NOMO-1 treated with DMSO at 0.1 percent for 48 hours (cell line): ENCODE measurements around the gene CDRT4.
"Not testable (repeated sequence)": the region's sequence is repeated elsewhere in the genome, so short reads cannot be mapped to it uniquely, and the experiment has no call there.

Experiments used
- DNase-seq: peaks from one replicate; lab custom pipeline; 2025; ENCODE audit not compliant: unreplicated experiment; lab: John Stamatoyannopoulos, UW

The CDRT4 gene

DNA sequence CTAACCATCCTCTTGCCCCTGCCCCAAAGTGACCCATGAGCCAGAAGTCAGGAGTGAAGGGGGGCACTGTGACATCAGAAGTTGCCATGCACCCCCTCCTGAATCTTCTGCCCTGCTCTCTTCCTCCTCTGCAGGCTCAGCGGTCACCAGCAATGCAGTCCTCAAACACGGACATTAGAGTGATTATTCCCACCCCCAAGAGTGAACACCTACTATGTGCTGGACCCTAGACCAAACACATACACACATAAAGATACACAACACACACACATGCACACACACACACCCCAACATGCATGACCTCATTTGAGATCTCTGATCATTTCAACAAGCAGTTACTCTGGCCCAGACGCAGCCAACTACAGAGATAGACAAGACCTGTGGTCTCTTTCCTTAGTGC, at the start of gene CDRT4:
Gene CDRT4 (minus strand): TSS at position 30 of the 400 bp plus-strand sequence. CDS start 27,383 bp downstream, outside the sequence.
- no peak for DNase-seq

DNA sequence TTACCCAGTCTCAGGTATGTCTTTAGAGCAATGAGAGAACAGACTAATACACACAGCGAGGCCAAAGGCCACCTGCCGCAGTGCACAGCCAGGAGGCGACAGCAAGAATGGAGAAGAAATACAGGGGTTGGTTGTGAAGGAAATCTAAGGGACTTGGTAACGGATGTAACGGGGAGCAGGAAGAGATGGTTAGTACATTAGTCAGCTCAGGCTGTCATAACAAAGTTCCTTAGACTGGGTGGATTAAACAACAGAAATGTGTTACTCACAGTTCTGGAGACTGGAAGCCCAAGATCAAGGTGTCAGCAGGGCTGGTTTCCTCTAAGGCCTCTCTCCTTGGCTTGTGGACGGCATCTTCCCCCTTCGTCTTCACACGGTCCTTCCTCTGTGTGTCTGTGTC, 48.7 kb upstream of the CDRT4 start:
- no peak for DNase-seq

DNA sequence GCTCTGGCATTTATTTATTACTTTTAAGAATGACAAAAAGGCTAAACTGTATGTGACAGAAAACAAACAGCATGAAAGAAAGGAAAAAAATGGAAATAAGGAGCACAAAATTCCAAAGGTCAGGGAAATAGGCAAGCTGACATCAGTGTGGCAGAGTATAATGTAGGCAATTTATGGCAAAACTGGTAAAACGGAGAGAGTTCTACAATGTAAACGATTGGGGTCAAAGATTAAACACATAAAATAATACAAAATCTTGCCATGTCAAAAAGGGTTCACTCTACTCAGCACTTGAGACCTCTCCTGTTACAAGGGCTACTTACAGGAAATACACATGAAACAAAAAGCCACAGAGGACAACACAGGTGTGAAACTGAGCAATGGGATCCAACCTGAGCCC, 47.0 kb upstream of the CDRT4 start:
- no peak for DNase-seq

DNA sequence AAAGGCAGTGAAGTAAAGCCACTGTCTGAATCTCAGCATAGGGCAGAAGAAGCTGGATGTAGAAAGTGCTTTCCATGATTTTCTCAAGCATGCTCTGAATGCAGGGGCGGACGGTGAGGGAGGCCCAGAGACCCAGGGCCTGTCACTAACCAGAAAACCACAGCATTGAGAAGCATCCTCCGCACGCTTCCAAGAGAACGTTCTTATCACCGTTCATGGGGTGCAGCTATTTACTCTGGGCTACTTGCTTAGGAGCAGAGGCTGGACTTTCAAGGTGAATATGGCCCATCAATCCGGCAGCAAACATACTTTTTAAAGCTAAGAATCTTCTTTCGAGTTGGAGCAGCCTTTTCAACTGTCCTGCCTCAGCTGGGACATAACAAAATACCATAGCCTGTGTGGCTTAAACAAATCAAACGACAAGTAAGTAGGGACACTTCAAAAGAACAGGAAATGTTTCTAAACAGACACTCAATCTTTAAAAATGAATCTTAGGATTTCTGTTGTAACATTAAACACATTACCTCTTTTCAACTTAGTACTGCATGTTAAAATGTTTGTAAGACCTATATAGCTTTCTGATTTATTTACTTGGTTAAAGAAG, 46.5 kb upstream of the CDRT4 start:
- DNase-seq: no peak

DNA sequence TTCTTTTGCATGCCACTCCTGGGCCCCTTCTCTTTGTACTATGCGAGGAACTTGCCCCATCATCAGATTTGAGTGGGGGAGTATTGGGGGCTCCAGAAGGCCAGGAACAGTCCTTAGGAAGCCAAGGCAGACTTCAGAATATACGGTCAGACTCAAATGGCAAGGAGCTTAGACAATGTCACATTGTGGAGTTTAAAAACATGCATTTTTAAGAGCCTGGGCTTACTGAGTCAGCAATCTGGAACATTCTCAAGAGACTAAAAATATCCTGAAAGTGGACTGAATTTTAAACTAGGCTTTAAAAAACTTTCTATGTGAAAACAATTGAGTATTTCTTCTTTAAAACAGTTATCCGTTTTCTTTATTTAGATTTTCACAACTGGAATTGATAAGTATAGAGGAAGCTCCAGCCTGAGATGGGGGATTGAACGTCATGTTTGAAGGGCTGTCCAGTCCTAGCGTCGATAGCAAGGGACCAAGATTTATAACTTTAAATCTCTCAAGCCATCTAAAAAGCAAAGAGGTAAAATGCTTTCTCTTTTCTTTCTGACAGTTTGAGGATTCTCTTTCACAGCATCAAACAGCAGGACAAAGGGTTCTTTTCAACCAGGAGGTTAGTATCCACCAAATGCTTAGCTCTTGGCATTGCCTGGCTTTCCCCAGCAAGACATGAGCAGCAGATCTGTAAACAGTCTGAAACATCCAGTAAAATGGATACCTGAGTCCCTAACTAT, 45.8 kb upstream of the CDRT4 start:
- no peak for DNase-seq

DNA sequence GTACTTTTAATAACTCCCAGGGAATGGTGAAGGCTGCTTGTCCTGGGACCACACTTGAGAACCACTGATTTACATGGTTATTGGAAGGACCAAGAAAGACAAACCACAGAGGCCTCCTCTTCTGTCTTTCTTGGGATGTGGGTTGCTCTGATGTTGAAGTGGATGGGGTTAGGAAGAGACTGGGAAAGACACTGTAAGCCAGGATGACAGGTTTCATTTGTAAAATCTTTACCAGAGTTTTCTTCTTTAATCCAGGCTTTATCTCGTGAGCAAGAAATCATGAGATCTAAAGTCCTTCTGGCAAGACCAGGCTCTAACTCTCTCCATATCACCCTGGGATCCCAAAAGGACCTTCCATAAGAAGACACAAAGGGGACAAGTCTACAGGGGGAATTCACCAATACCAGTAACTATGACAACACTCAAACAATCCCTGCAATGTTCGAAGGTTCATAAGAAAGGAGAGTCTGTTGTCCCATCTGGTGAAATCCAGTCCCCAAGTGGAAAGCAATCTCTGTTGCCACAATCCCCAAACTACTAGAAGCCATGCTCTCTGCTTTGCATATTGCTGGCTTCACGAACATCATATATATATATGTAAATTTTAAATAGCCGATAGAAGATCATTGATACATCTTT, 44.8 kb upstream of the CDRT4 start:
- DNase-seq: no peak

DNA sequence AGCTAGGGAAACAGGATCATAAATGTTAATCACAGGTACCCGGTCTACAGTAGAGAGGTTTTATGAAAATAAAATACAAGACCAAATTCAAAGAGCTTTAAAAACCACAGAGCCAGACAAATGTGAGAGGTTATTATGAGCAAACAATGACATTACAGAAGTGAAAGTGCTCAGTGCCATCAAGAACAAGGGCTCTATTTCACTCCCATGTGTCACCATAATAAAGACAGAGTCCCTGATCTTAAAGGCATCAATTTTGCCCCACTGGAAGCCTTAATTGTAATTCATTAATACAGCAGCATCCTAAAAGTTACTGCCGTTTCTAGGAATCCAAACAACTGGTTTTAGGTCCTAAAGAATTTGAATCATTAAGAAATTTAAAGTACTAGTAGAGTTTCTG, 43.7 kb upstream of the CDRT4 start:
- peak; percentile 79 for DNase-seq

DNA sequence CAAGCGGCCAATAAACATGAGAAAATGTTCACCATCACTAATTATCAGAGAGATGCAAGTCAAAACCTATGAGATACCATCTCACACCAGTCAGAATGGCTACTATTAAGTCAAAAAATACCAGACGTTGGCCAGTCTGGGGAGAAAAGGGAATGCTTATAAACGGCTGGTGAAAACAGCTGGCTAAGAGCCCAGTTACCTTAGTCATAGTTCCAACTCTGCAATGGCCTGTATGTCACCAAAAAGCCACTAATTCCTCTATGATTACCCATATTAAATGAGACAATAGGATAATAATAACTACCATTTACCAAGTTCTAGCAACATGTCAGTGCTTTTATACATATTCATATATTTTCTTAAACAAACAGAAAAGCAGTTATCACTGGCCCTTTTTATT, 42.9 kb upstream of the CDRT4 start:
- no peak for DNase-seq

DNA sequence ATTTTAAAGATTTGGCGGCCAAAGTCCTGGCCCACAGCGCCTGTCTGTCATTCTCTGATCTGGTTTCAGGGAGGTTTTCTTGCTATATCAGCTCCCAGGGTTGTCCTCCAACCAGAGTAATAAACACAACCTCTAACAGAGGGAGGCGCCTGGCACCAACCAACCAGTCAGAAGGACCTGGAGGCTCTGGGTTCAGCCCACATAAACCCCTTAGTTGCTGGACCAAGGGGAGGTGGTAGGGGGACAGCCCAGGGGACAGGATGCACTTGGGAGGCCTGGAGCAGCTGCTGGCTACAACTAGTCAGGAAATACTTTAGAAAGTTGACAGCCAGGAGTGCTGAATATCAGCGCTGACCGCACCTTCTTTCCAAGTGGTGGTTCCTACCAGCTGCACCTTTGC, 41.7 kb upstream of the CDRT4 start:
- no peak for DNase-seq

DNA sequence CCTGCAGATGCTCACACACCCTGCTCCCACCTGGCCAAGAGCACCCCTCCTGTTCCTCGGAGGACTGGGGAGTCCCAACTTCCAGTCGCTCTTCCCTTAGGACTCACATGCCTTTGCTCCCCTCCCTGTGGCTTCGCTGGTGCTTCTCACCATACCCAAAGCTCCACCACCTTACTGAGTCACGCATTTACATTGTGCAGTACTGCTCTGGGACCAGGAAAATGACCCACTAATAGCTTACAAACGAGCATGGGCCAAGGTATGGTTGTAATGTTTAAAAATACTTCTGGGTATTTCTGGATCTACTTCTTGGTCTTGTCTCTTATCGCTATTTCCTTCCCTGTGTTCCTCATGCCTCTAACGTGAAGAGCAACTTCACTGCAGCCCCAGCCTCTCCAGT, 41.0 kb upstream of the CDRT4 start:
- no peak for DNase-seq

DNA sequence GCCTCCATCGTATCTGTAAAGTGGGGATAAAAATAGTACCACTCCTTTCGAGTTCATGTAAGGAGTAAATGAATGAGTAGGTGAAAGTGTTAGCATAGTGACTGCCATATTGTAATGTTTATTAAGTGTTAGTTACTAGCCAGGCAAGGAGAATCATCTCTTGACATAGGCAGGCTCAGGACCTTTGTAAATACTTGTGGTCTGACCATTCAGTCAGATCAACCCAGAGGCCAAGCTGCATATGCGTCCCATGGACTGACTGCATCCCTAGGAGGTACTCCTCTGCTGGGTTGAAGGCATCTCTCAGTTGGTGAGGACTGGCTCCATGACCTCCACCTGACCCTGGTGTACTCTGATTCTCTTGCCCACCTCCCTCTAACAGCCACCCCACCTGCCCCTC, 40.5 kb upstream of the CDRT4 start:
- DNase-seq: no peak

DNA sequence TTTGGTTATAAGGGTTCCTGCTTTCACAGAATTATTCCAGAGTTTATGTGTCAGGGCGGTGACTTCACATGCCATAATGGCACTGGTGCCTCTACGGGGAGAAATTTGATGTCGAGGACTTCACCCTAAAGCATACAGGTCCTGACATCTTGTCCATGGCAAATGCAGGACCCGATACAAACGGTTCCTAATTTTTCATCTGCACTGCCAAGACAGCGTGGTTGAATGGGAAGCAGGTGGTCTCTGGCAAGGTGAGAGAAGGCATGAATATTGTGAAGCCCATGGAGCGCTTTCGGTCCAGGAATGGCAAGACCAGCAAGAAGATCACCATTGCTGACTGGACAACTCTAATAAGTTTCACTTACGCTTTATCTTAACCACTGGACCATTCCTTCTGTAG, 39.6 kb upstream of the CDRT4 start:
- DNase-seq: no peak

DNA sequence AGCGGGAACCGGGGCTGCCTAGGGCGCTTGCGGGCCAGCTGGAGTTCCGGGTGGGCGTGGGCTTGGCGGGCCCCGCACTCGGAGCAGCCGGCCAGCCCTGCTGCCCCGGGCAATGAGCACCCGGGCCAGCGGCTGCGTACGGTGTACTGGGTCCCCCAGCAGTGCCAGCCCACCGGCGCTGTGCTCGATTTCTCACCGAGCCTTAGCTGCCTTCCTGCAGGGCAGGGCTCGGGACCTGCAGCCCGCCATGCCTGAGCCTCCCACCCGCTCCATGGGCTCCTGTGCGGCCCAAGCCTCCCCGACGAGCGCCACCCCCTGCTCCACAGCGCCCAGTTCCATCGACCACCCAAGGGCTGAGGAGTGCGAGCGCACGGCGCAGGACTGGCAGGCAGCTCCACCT, 38.3 kb upstream of the CDRT4 start:
- not testable (repeated sequence) for DNase-seq

DNA sequence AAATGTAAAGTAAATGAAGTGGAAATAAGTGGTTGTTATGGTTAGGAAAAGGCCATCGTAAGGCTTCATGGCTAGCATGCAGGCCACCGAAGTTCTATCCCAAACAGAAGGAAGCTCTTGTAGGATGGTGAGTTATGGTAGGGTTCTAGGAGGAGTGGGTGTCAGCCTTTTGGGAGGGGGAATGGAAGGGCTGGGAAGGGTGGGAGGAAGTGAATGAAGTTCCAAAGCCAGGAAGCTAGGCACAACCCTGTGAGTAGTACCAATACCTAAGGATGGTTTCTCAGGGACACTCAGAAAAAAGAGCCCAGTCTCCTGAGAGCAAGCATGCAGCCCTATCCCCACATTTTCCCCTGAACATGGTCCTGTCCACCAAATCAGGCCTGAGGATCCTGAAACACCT, 36.3 kb upstream of the CDRT4 start:
- no peak for DNase-seq

DNA sequence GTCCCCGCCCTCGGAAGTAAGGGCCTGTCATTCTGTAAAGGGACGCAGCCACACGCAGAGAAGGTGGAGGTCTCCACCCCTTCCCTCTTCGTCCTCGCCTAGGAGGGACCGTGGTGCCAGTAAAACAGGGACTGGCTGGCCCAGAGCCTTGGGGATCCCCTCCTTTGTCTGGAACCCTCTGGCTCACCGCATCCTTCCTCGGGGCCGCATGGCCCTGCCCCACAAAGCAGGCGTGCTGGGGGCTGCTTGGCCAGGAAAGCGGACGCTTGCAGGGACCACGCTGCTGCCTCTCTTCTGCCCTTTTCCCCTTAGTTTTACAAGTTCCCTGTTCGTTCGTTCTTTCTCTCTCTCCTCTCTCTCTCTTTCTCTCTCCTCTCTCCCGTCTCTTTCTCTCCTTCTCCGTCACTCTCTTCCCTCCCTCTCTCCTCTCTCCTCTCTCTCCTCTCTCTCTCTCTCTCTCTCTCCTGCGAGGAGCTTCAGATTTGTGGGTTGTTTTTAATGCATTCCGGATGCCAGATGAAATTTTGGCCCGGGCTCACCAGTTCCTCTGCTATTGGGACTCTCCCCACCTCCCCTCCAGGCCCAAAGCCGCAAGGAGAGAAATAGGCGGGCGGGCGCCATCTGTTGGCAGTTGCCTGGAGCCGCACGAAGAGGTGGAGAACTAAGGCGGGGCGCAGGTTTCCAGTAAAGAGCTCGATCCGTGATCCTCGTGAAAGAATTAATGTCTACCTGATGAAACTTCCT, 35.1 kb upstream of the CDRT4 start:
- DNase-seq: no peak

DNA sequence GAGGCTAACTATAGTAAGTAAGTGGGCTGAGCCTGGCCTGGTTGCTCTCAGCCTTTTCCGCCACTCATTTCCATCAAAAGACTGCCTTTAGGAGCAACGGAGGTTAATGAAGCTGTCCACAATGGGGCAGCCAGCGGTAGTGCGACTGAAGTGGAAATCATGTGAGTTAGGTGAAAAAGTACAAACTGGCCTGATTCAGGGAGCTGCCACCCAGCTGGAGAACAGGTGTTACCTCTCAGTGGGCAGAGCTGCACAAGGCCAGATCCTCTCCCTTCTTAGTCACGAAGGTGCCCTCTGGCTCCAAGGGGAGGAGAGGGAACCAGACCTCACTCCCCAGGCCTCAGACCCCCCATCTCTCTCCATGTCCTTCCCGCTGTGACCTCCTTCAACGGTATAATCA, 34.4 kb upstream of the CDRT4 start:
- no peak for DNase-seq

DNA sequence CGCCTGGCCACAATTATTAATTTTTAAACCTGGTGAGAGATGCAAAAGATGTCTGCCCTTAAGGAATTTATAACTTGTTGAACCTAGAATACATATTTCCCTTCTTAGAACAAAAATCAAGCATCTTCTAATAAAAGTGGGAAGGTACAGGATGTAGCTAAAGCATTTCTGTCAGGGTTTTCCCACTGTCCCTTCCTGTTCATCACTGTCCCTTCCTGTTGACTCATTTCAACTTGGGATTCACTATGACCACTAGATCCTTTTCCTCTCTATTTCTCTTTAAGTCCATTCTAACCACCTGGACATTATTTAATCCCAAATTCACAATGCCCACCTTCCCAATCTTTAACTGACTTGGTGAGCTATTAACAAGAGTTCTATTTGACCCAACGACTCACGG, 33.9 kb upstream of the CDRT4 start:
- no peak for DNase-seq

DNA sequence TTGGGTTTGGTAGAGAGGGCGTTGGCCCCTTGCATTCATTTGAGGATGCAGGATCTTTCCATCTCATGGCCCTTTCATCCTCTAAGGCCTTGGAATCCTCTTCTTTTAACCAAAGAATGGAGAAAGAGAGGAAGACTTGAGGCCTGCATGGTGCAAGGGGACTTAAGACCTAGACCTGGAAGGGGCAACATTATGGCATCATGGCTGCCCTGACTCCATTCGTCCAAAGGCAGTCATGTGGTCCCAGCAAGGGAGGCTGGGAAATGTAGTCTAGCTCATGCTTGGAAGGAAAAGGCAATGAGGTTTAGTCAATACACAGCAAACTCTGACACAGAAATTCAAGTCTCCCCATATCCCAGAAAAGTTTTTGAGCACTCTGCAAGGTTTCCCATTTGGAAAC, 30.7 kb upstream of the CDRT4 start:
- DNase-seq: no peak

DNA sequence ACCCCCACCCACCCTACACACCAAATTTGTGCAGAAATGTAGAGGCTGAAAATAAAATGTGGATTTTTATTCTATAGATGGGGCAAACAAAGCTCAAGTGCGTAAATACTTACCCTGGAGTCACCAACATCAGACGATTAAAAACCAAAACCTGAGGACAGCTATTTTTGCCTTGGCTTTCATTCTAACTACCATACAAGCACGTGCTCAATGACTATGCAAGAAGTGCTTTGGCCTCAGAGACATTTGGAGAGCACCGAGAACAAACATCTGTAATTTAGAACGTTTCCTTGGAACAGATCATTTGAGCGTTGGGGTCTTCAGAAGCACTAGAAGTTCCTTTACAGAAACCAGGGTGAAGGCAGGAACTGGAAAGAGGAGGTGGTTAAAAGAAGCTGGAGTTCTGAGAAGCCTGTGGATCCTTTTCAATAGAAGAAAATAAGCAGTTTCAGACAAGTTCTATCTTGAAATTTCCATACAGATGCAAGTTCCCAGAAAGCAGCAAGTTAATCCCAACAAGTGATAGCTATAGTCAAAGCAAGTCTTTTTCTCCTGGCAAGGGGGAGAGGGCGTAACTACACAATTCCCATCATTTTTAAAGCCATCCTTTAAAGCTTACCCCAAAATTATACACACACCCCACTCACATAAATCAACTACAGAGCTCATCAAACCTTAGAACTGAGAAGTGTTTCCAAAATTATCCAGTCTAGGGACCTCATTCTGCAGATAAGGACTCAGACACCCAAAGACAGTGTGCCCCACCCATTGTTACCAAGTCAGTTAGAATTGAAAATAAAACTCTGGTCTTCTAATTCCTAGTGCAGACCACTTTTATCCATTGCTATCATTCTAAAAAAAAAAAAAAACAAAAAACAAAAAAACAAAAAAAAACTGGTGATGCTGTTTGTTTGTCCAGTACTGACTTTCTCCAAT, 29.6 kb upstream of the CDRT4 start:
- DNase-seq: no peak

DNA sequence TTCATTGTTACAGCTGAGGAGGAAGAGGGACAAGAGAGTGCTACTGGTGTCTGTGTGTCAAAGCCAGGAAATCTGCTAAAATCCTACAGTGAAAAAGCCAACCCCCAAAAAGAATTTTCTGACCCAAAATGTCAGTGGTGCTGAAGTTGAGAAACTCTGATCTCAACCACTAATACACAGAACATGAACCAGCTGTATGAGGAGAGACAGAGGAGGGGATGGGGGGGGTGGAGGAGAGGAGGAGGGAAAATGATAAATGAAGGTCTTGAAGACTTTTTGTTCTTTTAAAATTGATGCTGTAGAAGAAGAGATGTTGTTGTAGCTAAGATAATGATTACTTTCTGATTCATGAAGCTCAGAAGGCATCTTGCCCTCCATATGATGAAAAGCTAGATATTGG, 27.4 kb upstream of the CDRT4 start:
- no peak for DNase-seq

DNA sequence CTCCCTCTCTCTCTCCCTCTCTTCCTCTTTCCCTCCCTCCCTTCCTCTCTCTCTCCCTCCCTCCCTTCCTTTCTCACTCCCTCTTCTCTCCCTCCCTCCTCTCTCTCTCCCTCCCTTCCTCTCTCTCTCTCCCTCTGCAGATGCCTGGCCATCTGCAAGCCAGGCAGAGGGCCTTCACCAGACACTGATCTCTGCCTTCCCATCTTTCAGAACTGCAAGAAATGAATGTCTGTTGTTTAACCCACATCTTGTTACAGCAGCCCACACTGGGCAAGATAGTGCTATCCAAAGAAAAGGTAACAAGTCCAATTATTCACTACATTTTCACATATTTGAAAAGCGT, 26.2 kb upstream of the CDRT4 start:
- DNase-seq: no peak
